HG03469 (cell line): ENCODE measurements around the gene TMEM98.
"Not testable (repeated sequence)": the region's sequence is repeated elsewhere in the genome, so short reads cannot be mapped to it uniquely, and the experiment has no call there.

Source experiments
- ATAC-seq: cut with Tn5 transposase; IDR thresholded peaks from one replicate; pipeline ENCODE4 v1.9.1; 2021; ENCODE audit warnings: mild to moderate bottlenecking, moderate library complexity, moderate number of reproducible peaks; ENCODE audit not compliant: unreplicated experiment

The TMEM98 gene

GRCh38 chr17:32941419-32942032 lies 13.6 kb downstream of the TMEM98 start:
- ATAC-seq, result no peak

- ATAC-seq, result no peak
Observed at GRCh38 chr17:32943206-32943605, 15.3 kb downstream of the TMEM98 start.

GRCh38 chr17:32943647-32944191 lies 15.8 kb downstream of the TMEM98 start:
- ATAC-seq, result no peak

GRCh38 chr17:32944248-32945020 lies 16.5 kb downstream of the TMEM98 start:
- no peak for ATAC-seq

- ATAC-seq, result no peak
Observed at GRCh38 chr17:32946375-32947135, 18.6 kb downstream of the TMEM98 start.

- no peak for ATAC-seq
Observed at GRCh38 chr17:32947736-32948135, 19.8 kb downstream of the TMEM98 start.

- ATAC-seq, result no peak
Observed at GRCh38 chr17:32949181-32949580, 21.2 kb downstream of the TMEM98 start.

GRCh38 chr17:32952491-32952890 lies 24.5 kb downstream of the TMEM98 start:
- ATAC-seq, result not testable (repeated sequence)

GRCh38 chr17:32953045-32953444 lies 25.1 kb downstream of the TMEM98 start:
- no peak for ATAC-seq

GRCh38 chr17:32953857-32954256 lies 25.9 kb downstream of the TMEM98 start:
- ATAC-seq, result no peak

GRCh38 chr17:32954477-32954876 lies 26.5 kb downstream of the TMEM98 start:
- no peak for ATAC-seq

- ATAC-seq, result no peak
Observed at GRCh38 chr17:32955155-32955554, 27.2 kb downstream of the TMEM98 start.

GRCh38 chr17:32956240-32956970 lies 28.5 kb downstream of the TMEM98 start:
- ATAC-seq, result no peak

- ATAC-seq, result no peak
Observed at GRCh38 chr17:32958418-32958817, 30.5 kb downstream of the TMEM98 start.

GRCh38 chr17:32960815-32961214 lies 32.9 kb downstream of the TMEM98 start:
- no peak for ATAC-seq

GRCh38 chr17:32962320-32962711 lies 34.4 kb downstream of the TMEM98 start:
- no peak for ATAC-seq

GRCh38 chr17:32964541-32964940 lies 36.6 kb downstream of the TMEM98 start:
- no peak for ATAC-seq

GRCh38 chr17:32969231-32969630 lies 41.3 kb downstream of the TMEM98 start:
- not testable (repeated sequence) for ATAC-seq

- ATAC-seq, result no peak
Observed at GRCh38 chr17:32970281-32970680, 42.3 kb downstream of the TMEM98 start.

- no peak for ATAC-seq
Observed at GRCh38 chr17:32971171-32971570, 43.2 kb downstream of the TMEM98 start.

GRCh38 chr17:32976131-32976530 lies 48.2 kb downstream of the TMEM98 start:
- no peak for ATAC-seq
